Panc1 (cell line): ENCODE measurements around the gene CFDP1.

Experiments used
- CTCF ChIP-seq: fragments of 450-650 bp; IDR thresholded peaks from 2 replicates; pipeline ENCODE4 v1.5.1; 2017; ENCODE audit warnings: mild to moderate bottlenecking
- POLR2AphosphoS5 ChIP-seq: IDR thresholded peaks from 2 replicates; pipeline ENCODE4 v1.6.1; 2012; ENCODE audit warnings: mild to moderate bottlenecking, low read depth, low read length, moderate library complexity
- TF ChIP-seq, protein P1 (sequence below), 2 experiments: IDR thresholded peaks; 2 replicates each; pipeline ENCODE4 v1.6.1; 2011 to 2012; ENCODE audit warnings: low read depth in 2 of 2, control low read depth in 1 of 2, low read length in 1 of 2, mild to moderate bottlenecking in 1 of 2, moderate library complexity in 1 of 2; ENCODE audit not compliant: insufficient read depth in 1 of 2

- TF ChIP-seq CTCF: no peak
- no peak for TF ChIP-seq POLR2AphosphoS5
- TF ChIP-seq, protein P1, sequence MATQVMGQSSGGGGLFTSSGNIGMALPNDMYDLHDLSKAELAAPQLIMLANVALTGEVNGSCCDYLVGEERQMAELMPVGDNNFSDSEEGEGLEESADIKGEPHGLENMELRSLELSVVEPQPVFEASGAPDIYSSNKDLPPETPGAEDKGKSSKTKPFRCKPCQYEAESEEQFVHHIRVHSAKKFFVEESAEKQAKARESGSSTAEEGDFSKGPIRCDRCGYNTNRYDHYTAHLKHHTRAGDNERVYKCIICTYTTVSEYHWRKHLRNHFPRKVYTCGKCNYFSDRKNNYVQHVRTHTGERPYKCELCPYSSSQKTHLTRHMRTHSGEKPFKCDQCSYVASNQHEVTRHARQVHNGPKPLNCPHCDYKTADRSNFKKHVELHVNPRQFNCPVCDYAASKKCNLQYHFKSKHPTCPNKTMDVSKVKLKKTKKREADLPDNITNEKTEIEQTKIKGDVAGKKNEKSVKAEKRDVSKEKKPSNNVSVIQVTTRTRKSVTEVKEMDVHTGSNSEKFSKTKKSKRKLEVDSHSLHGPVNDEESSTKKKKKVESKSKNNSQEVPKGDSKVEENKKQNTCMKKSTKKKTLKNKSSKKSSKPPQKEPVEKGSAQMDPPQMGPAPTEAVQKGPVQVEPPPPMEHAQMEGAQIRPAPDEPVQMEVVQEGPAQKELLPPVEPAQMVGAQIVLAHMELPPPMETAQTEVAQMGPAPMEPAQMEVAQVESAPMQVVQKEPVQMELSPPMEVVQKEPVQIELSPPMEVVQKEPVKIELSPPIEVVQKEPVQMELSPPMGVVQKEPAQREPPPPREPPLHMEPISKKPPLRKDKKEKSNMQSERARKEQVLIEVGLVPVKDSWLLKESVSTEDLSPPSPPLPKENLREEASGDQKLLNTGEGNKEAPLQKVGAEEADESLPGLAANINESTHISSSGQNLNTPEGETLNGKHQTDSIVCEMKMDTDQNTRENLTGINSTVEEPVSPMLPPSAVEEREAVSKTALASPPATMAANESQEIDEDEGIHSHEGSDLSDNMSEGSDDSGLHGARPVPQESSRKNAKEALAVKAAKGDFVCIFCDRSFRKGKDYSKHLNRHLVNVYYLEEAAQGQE (IDR thresholded peaks at IDR 0.05; ENCODE audit: insufficient read depth in 1 of 2, low read depth in 2 of 2, low read length in 1 of 2): no peak
Measured at GRCh38 chr16:75343941-75344340, 89.4 kb downstream of the CFDP1 start.
